Endodermal cell (in vitro differentiated cells): ENCODE data around the gene ZNF500. TPM values are rescaled to one million over a fixed set of nuclear protein-coding genes. Genes with fewer than 3 reads are reported as not detected.

Experiments used
- DNase-seq: peaks from one replicate; pipeline ENCODE4 v3.0.0-alpha.2; 2017
- H3K27ac ChIP-seq: 2 replicates; pipeline ENCODE4 v1.5.1; 2013; ENCODE audit warnings: mild to moderate bottlenecking, low read depth, low read length, moderate library complexity
- H3K27me3 ChIP-seq: 2 replicates; pipeline ENCODE4 v1.6.1; 2013; ENCODE audit warnings: mild to moderate bottlenecking, low read length, moderate library complexity; ENCODE audit not compliant: insufficient read depth, control insufficient read depth, poor library complexity, severe bottlenecking
- H3K36me3 ChIP-seq: 2 replicates; pipeline ENCODE4 v1.7.0; 2013; ENCODE audit warnings: mild to moderate bottlenecking, low read length, moderate library complexity; ENCODE audit not compliant: control insufficient read depth, insufficient read depth
- H3K4me1 ChIP-seq: one replicate; pipeline ENCODE4 v1.7.0; 2013; ENCODE audit warnings: low read length; ENCODE audit not compliant: control insufficient read depth, insufficient read depth
- H3K4me3 ChIP-seq: 2 replicates; pipeline ENCODE4 v1.5.1; 2013; ENCODE audit warnings: mild to moderate bottlenecking, low read length, moderate library complexity
- H3K9ac ChIP-seq: 2 replicates; pipeline ENCODE4 v1.6.1; 2013; ENCODE audit warnings: mild to moderate bottlenecking, low read length, moderate library complexity; ENCODE audit not compliant: poor library complexity, severe bottlenecking; ENCODE audit errors: extremely low read depth
- H3K9me3 ChIP-seq: 2 replicates; pipeline ENCODE4 v1.6.1; 2013; ENCODE audit warnings: mild to moderate bottlenecking, low read length, moderate library complexity; ENCODE audit not compliant: control insufficient read depth
- H3K27ac Mint-ChIP-seq: 2 replicates; pipeline ENCODE4 v1.8.0; 2020; ENCODE audit warnings: mixed read lengths
- H3K27me3 Mint-ChIP-seq: 2 replicates; pipeline ENCODE4 v1.8.0; 2021; ENCODE audit warnings: mild to moderate bottlenecking, mixed read lengths; ENCODE audit not compliant: insufficient read depth
- H3K36me3 Mint-ChIP-seq: 2 replicates; pipeline ENCODE4 v1.8.0; 2020; ENCODE audit warnings: low read depth, mixed read lengths
- H3K4me1 Mint-ChIP-seq: 2 replicates; pipeline ENCODE4 v1.8.0; 2020; ENCODE audit warnings: mixed read lengths
- H3K4me3 Mint-ChIP-seq: 2 replicates; pipeline ENCODE4 v1.8.0; 2020; ENCODE audit warnings: mild to moderate bottlenecking, moderate library complexity, mixed read lengths
- H3K9me3 Mint-ChIP-seq: 2 replicates; pipeline ENCODE4 v1.8.0; 2020; ENCODE audit warnings: mild to moderate bottlenecking, mixed read lengths
- WGBS, 2 experiments: methylation state at CpG; one replicate each; pipeline versions ENCODE4 v1.1.5 to v1.1.7; 2013; ENCODE audit warnings: missing lambda C conversion rate in 2 of 2, mixed read lengths in 1 of 2; ENCODE audit not compliant: insufficient coverage in 1 of 2, insufficient read length in 1 of 2; 5-methylcytosine and 5-hydroxymethylcytosine counted together
- total RNA-seq, 2 donors: library from RNA; stranded (reverse); fragmentation: NEBNext Ultra II Directional in 1 of 2; extraction: Animal tissue kit (Norgen Biotek cat#: 25700) in 1 of 2; gene quantifications; 2 replicates in 1 of 2; 3 replicates in 1 of 2; pipeline ENCODE4 v1.2.1, GENCODE V29; 2021
- TF ChIP-seq, protein P1 (sequence below): fragments of 200-600 bp; sonication (generic); conservative IDR thresholded peaks from 2 replicates; pipeline ENCODE4 v1.5.0; 2021; ENCODE audit warnings: antibody characterized with exemption, mild to moderate bottlenecking

The ZNF500 gene
- total RNA-seq, 2 donors from 2014 or later, result 17.2 to 21.6 TPM

GRCh38 chr16:4734730-4735535 is 32.0 kb downstream of the ZNF500 start:
- peak overlapping the region; percentile 96 for H3K27ac Mint-ChIP-seq
- Histone ChIP-seq H3K36me3 (peaks cover 10% of the 10 kb centered on the region), H3K4me1 (no peaks in the 10 kb centered on the region), H3K9me3 (no peaks in the 10 kb centered on the region), H3K27me3 (no peaks in the 10 kb centered on the region), H3K27ac (peak overlapping the region; percentile 99), H3K9ac (peak overlapping the region; percentile 88), H3K4me3 (peak overlapping the region; percentile 97)
- no peaks in the 10 kb centered on the region for H3K9me3 Mint-ChIP-seq
- H3K27me3 Mint-ChIP-seq, result peaks cover 3% of the 10 kb centered on the region
- peak overlapping the region; percentile 88 for H3K4me3 Mint-ChIP-seq
- H3K4me1 Mint-ChIP-seq, result peaks cover 2% of the 10 kb centered on the region
- DNase-seq, result peak; percentile 96
- peaks cover 8% of the 10 kb centered on the region for H3K36me3 Mint-ChIP-seq
- TF ChIP-seq, protein P1, sequence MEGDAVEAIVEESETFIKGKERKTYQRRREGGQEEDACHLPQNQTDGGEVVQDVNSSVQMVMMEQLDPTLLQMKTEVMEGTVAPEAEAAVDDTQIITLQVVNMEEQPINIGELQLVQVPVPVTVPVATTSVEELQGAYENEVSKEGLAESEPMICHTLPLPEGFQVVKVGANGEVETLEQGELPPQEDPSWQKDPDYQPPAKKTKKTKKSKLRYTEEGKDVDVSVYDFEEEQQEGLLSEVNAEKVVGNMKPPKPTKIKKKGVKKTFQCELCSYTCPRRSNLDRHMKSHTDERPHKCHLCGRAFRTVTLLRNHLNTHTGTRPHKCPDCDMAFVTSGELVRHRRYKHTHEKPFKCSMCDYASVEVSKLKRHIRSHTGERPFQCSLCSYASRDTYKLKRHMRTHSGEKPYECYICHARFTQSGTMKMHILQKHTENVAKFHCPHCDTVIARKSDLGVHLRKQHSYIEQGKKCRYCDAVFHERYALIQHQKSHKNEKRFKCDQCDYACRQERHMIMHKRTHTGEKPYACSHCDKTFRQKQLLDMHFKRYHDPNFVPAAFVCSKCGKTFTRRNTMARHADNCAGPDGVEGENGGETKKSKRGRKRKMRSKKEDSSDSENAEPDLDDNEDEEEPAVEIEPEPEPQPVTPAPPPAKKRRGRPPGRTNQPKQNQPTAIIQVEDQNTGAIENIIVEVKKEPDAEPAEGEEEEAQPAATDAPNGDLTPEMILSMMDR, result no peak
- 16 to 17% methylated on average over 29 to 38 of the region's 38 CpGs for WGBS, 2 experiments

GRCh38 chr16:4734063-4734729 is 32.8 kb downstream of the ZNF500 start, which contains the start of the genes ANKS3 and DNAAF8:
Gene ANKS3 (minus strand): TSS chr16:4734271. CDS start chr16:4730149, 4,122 bp downstream.
Gene DNAAF8 (plus strand): TSS chr16:4734537. CDS start chr16:4736515, 1,978 bp downstream.
- Mint-ChIP-seq H3K9me3 (no peaks in the 10 kb centered on the region), H3K4me1 (peaks cover 2% of the 10 kb centered on the region), H3K27ac (peak within 1 kb of the TSS; percentile 96), H3K4me3 (peak within 1 kb of the TSS; percentile 88), H3K36me3 (peaks cover 12% of the 10 kb centered on the region), H3K27me3 (peaks cover 3% of the 10 kb centered on the region)
- H3K27ac ChIP-seq, result peak within 1 kb of the TSS; percentile 99
- H3K36me3 ChIP-seq, result peaks cover 14% of the 10 kb centered on the region
- peak within 1 kb of the TSS; percentile 88 for H3K9ac ChIP-seq
- no peaks in the 10 kb centered on the region for H3K27me3 ChIP-seq
- 0 to 1% methylated on average over 21 to 70 of the region's 70 CpGs for WGBS, 2 experiments
- DNase-seq, result peak; percentile 99
- TF ChIP-seq, protein P1, result no peak
- H3K4me1 ChIP-seq, result no peaks in the 10 kb centered on the region
- peak within 1 kb of the TSS; percentile 97 for H3K4me3 ChIP-seq
- H3K9me3 ChIP-seq, result no peaks in the 10 kb centered on the region

DNA sequence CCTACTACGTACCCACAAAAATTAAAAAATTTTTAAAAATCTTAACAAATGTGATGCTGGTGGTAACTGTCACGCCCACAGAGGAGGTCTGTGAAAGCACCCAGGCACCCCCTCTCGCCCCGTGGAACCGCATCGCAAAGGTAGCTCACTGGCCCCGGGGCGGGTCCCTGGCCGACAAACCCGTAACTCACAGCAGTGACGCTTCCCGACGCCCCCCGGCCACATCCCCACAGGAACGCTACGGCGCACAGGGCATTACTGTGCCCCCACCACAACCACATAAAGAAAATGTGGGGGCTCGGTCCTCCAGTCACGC is 33.3 kb downstream of the ZNF500 start:
- H3K9me3 ChIP-seq, result no peaks in the 10 kb centered on the region
- 0% methylated on average over 11 to 19 of the region's 19 CpGs for WGBS, 2 experiments
- no peaks in the 10 kb centered on the region for H3K4me1 ChIP-seq
- peaks cover 19% of the 10 kb centered on the region for H3K36me3 ChIP-seq
- H3K27ac Mint-ChIP-seq, result peak overlapping the region; percentile 92
- TF ChIP-seq, protein P1, result no peak
- peak overlapping the region; percentile 64 for H3K9ac ChIP-seq
- H3K36me3 Mint-ChIP-seq, result peaks cover 17% of the 10 kb centered on the region
- peak overlapping the region; percentile 97 for H3K4me3 ChIP-seq
- H3K4me1 Mint-ChIP-seq, result peaks cover 2% of the 10 kb centered on the region
- peaks cover 3% of the 10 kb centered on the region for H3K27me3 Mint-ChIP-seq
- H3K9me3 Mint-ChIP-seq, result no peaks in the 10 kb centered on the region
- peak overlapping the region; percentile 88 for H3K4me3 Mint-ChIP-seq
- no peaks in the 10 kb centered on the region for H3K27me3 ChIP-seq
- no peak for DNase-seq
- peak overlapping the region; percentile 99 for H3K27ac ChIP-seq
